ENCODE data around the gene SYCP2L.
A peak's percentile ranks its signal among the peaks of the same experiment; 100 is the strongest.
"Not testable (repeated sequence)": the region's sequence is repeated elsewhere in the genome, so short reads cannot be mapped to it uniquely, and the experiment has no call there.

SYCP2L gene

GRCh38 chr6:10886691-10887502 is at the start of gene SYCP2L:
Gene SYCP2L (plus strand): TSS chr6:10887052. CDS start chr6:10887127, 75 bp downstream.
- DNase-seq (ENCODE audit: extremely low read depth in 1 of 2, low read depth in 1 of 2): no peak

- no peak for DNase-seq (ENCODE audit: extremely low read depth in 1 of 2, low read depth in 1 of 2)
Measured at GRCh38 chr6:10837622-10837994, 49.2 kb upstream of the SYCP2L start.

- peak; percentile 44 to 77 for DNase-seq (ENCODE audit: extremely low read depth in 1 of 2, low read depth in 1 of 2)
Measured at GRCh38 chr6:10837995-10838793, 48.7 kb upstream of the SYCP2L start, which contains the start of gene MAK. Gene MAK (minus strand): TSS chr6:10838539. CDS start chr6:10830648, 7,891 bp downstream.

DNA sequence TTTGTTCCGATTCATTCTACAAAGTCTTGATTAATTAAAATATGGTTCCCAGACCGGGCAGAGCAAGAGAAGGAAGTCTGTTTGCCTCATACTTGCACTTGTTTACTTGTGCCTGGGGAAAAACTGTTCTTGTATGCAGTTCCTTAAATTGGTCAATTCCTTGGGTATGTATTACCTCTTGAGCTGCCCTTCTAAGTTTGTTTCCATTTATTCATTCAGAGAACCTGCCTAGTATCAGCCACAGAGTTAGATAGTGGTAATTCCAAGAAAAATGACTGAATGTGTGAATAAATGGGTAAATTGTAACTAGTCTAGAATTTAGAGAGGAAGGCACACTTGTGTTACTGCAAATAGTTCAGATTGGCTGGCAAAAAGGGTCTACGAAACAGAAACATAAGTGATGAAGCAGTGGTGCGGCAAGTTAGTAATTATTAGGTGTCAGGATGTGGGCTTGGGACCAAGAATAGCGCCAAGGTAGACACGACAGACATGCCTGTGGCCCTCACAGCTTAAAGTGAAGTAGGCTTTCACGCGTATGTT is 48.0 kb upstream of the SYCP2L start:
- DNase-seq (ENCODE audit: extremely low read depth in 1 of 2, low read depth in 1 of 2): no peak

DNA sequence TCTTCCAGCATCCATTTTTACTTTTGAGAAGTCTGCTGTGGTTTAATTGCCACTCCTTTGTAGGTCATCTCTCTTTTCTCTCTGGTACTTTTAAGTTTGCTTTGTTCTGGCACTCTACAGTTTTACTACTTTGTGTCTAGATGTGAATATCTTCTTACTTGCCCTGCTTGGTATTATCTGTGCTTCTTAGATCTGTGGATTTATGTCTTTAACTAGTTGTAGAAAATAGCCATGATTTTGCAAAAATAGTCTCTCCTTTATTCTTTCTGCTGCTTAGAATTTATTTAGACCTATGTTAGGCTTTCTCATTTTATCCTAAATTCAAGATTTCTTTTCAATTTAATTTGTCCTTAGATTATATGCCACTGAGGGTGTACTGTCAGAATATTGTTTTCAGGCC is 43.3 kb upstream of the SYCP2L start:
- no peak for DNase-seq (ENCODE audit: extremely low read depth in 1 of 2, low read depth in 1 of 2)

- DNase-seq (ENCODE audit: extremely low read depth in 1 of 2, low read depth in 1 of 2): no peak
Measured at GRCh38 chr6:10847684-10848083, 39.2 kb upstream of the SYCP2L start.

DNA sequence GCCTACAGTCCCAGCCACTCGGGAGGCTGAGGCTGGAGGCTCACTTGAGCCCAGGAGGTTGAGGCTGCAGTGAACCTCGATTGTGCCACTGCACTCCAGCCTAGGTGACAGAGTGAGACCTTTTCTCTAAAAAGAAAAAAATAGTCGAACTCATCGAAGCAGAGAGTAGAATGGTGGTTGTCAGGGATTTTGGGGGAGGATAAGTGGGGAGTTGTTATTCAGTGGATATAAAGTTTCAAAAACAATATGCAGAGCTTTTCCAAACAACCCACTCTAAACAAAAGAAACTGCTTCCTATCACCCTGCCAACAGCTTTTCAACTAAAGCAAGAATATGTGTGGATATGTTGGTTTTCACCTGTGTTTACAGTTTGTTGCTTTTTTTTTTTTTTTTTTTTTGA is 37.0 kb upstream of the SYCP2L start:
- no peak for DNase-seq (ENCODE audit: extremely low read depth in 1 of 2, low read depth in 1 of 2)

- DNase-seq (ENCODE audit: extremely low read depth in 1 of 2, low read depth in 1 of 2): no peak
Measured at GRCh38 chr6:10850728-10851127, 36.1 kb upstream of the SYCP2L start.

GRCh38 chr6:10852361-10852960 is 34.4 kb upstream of the SYCP2L start:
- no peak for DNase-seq (ENCODE audit: extremely low read depth in 1 of 2, low read depth in 1 of 2)

- not testable (repeated sequence) for DNase-seq (ENCODE audit: extremely low read depth in 1 of 2, low read depth in 1 of 2)
Measured at GRCh38 chr6:10853849-10854300, 33.0 kb upstream of the SYCP2L start.

DNA sequence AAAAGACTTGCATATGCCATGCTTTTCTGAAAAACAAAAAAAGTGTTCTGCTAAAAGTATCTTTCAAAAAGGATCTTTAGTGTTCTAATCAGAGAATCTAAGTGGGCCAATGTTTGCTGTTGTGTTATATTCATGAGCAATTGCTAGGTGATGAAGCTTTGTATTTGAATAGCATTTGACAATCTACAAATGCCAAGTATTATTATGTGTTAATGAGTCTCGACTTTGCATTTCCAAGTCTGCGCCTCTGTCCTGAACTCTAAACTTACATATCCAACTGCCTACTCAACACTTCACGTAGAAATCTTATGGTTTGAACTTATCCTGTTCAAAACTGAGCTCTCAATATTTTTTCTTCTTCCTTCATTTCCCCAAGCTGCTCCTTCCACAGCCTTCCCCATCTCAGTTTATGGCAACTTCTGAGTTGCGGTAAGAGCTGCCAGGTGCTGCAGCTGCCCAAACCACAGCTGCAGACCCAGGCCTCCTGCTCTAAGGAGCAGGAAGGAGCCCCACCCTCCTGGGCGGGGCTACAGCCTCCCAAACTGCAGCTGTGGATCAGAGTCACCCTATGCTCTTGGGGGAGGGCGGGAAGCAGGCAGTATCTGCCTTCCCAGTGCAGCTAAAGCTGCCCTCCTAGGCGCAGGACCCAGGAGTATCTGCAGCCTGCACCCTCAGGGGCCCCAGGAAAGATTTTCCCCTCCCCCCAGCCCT is 31.8 kb upstream of the SYCP2L start:
- DNase-seq (ENCODE audit: extremely low read depth in 1 of 2, low read depth in 1 of 2): no peak

DNA sequence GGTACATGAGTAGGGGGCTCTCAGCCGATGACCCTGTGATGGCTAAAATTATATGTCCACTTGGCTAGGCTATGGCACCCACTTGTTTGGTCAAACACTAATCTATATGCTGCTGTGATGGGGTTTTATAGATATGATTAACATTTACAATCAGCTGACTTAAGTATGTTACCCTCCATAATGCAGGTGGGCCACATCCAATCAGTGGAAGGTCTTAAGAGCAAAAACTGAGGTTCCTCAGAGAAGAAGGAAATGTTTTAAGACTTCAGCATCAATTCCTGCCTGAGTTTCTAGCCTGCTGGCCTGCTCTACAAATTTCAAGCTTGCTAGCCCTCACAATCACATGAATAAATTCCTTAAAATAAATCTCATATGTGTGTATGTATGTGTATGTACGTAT is 29.6 kb upstream of the SYCP2L start:
- no peak for DNase-seq (ENCODE audit: extremely low read depth in 1 of 2, low read depth in 1 of 2)

- DNase-seq (ENCODE audit: extremely low read depth in 1 of 2, low read depth in 1 of 2): no peak
Measured at GRCh38 chr6:10861086-10861485, 25.8 kb upstream of the SYCP2L start.

- DNase-seq (ENCODE audit: extremely low read depth in 1 of 2, low read depth in 1 of 2): no peak
Measured at GRCh38 chr6:10862361-10862760, 24.5 kb upstream of the SYCP2L start.

DNA sequence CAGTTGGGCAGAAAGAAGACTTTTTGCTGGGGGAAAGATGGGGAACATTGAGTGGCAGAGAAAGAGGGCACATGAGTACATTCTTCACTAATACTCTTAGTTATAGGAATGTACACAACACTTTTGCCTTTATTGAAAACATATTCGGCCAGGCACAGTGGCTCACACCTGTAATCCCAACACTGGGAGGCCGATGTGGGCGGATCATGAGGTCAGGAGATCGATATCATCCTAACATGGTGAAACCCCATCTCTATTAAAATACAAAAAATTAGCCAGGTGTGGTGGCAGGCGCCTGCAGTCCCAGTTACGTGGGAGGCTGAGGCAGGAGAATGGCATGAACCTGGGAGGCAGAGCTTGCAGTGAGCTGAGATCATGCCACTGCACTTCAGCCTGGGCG is 23.8 kb upstream of the SYCP2L start:
- DNase-seq (ENCODE audit: extremely low read depth in 1 of 2, low read depth in 1 of 2): not testable (repeated sequence)

GRCh38 chr6:10866709-10867108 is 20.1 kb upstream of the SYCP2L start:
- DNase-seq (ENCODE audit: extremely low read depth in 1 of 2, low read depth in 1 of 2): not testable (repeated sequence)

DNA sequence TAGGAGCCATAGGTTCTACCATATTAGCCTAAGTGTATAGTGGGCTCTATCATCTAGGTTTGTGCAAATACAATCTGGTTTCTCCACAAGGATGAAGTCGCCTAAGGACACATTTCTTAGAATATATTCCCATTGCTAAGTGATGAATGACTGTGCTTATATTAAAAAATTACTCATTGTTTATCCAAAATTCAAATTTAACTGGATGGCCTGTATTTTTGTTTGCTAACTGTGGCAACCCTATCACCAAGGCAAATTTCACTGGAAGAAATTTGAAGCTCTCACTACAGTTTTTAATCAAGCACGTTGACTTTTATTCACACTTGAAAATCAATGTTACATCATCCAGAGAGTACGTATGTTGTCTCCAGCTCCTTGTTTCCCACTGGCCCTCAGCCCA is 18.9 kb upstream of the SYCP2L start:
- no peak for DNase-seq (ENCODE audit: extremely low read depth in 1 of 2, low read depth in 1 of 2)

DNA sequence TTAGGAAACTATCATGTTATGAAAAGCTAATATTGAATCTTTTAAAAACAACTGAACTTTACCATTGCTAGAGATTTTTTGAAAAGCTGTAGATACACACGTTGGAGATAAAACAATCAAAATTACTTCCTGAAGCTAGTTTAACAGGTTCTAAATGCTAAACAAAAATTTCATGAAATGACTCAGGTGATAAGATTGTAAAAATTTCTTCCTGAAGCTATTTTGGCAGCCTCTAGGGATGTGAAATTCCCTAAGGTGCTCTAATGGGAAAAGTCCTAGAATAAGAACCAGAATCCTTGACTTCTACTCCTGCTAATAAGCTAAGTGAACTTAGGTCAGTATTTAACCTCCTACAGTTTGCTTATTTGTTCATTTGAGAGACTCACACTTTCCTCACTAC is 13.5 kb upstream of the SYCP2L start:
- DNase-seq (ENCODE audit: extremely low read depth in 1 of 2, low read depth in 1 of 2): no peak

- DNase-seq (ENCODE audit: extremely low read depth in 1 of 2, low read depth in 1 of 2): no peak
Measured at GRCh38 chr6:10874207-10874606, 12.6 kb upstream of the SYCP2L start.

DNA sequence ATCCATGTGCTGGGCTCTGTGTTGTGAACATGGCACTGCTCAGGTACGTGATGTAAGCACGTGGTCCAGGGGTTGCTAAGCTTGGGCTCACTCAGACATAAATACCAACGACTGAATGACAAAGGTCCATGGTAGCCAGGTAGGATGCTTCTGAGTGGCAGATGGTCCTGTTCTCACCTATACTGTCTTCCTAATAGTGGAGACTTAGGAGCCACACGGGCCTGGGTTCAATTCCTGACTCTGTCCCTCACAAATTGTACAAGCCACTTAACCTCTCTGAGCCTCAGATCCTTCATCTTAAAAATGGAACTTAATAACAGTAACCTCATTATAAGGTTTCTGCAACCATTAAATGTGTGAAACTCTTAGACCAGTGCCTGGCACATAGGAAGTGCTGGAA is 11.8 kb upstream of the SYCP2L start:
- no peak for DNase-seq (ENCODE audit: extremely low read depth in 1 of 2, low read depth in 1 of 2)

GRCh38 chr6:10877012-10877411 is 9.8 kb upstream of the SYCP2L start:
- no peak for DNase-seq (ENCODE audit: extremely low read depth in 1 of 2, low read depth in 1 of 2)
